ELR (cell line): ENCODE results near the gene RBM46.
"Not testable (repeated sequence)": the region's sequence is repeated elsewhere in the genome, so short reads cannot be mapped to it uniquely, and the experiment has no call there.

ENCODE experiments used
- DNase-seq: peaks from one replicate; pipeline ENCODE4 v3.0.0-alpha.2; 2015; ENCODE audit warnings: low read depth

Gene RBM46

GRCh38 chr4:154838155-154838554 lies 57.1 kb downstream of the RBM46 start:
- DNase-seq, result no peak

- DNase-seq, result no peak
Observed at GRCh38 chr4:154838694-154839093, 57.6 kb downstream of the RBM46 start.

DNA sequence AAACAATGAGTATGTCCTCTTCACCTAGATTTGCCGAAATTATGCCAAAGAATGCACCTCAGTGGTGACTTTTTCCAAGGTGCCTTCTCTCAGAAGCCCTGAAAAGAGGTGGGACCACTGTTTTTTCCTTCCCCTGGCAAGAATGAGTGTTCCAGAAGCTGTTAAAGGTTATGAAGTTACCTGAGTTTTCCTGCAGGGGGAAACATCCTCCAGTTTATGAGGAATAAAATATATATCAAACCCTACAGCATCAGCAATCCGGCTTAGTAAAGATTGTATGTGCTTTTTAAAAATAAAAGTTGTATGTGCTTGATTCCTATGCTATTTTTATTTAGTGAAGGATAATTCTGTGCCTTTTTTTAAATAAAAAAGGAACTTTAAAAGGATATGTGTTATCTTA lies 73.3 kb downstream of the RBM46 start:
- peak; percentile 46 for DNase-seq

GRCh38 chr4:154858166-154858565 lies 77.1 kb downstream of the RBM46 start:
- no peak for DNase-seq

DNA sequence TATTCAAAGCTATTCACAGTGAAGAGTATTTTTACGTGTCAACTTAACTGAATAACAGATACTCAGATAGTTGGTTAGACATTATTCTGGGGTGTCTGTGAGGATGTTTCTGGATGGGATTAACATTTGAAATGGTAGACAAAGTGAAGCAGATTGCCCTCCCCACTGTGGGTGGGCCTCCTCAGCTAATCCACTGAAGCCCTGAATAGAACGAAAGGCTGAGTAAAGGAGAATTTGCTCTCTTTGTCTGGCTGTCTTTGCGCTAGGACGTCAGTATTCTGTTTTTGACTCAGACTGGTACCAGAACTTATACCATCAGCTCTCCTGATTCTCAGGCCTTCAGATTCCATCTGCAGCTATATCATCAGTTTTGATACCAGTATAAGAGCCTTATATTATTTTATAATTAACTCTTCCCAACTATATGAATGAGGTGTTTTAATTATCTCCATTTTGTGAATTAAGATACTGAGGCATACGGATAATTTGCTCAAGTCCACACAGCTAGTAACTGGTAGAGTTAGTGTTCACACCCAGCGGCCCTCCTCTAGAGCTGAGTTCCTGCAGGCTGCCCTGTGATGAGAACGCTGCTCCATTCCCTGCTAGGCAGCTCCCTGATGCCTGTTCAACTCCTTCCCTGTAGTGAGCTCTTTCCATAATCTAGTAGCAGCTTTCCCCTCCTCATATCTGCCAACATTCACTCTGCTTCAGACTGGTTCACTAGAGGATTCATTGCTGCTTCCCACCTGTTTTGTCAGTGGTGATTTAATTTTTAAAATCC lies 87.5 kb downstream of the RBM46 start:
- no peak for DNase-seq

DNA sequence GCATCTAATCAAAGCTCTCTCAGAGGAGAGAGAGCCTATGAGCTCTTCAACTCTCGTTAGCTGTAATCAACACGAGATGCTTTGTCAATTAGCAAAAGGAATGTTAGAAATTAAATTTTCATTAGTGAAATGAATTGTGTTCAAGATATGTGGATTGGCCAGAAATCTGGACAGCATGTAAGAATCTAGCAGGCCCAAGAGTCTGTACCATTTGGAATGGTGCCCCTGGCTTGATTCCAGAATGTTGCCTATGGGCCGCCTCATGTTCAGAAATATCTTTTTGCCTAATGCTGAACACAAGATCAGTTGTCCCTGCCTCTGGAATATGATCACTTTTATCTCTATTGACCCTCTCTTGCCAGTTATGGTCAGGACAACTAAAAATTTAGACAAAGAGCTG lies 88.2 kb downstream of the RBM46 start:
- no peak for DNase-seq

DNA sequence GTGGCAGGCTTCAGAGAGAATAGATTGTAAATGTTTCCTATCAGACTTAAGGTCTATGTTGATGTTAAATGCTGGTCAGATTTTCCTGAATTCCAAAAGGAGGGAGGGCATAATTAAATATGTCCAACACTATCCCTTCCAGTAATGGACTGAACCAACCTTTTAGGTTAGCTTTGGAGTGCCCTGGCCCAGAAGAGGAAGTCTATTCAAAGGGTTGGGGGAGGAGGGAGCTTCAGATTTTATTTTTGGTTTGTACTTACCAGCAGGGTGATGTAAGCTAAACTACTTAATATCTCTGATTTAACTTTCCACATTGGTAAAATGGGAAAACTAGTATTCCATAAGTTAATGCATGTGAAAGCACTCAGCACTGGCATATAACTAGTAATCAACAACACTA lies 91.1 kb downstream of the RBM46 start:
- no peak for DNase-seq

GRCh38 chr4:154874049-154874448 lies 93.0 kb downstream of the RBM46 start:
- DNase-seq, result not testable (repeated sequence)

GRCh38 chr4:154877110-154877760 lies 96.2 kb downstream of the RBM46 start:
- peak; percentile 15 for DNase-seq
